ENCODE data around the gene VMP1. TPM values are rescaled to one million over a fixed set of nuclear protein-coding genes. Genes with fewer than 3 reads are reported as not detected.

VMP1 gene
- total RNA-seq, 1 donor from 2014 or later, result 62.6 TPM

DNA sequence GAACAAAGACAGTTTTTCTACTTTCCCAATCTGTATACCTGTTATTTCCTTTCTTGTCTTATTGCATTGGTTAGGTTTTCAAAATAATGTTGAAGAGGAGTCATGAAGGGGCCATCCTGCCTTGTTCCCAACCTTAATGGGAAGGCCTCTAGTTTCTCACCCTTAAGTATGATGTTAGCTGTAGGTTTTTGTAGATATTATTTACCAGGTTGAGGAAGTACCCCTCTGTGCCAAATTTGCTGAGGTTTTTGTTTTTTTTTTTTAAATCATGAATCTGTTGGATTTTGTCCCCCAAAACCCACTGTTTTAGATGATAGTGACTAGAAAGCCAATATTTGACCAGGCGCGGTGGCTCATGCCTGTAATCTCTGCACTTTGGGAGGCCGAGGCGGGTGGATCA, 36.4 kb downstream of the VMP1 start:
- H3K36me3 Mint-ChIP-seq (ENCODE audit: low read depth), result peaks cover 16% of the 10 kb centered on the region
- DNase-seq (ENCODE audit: low read depth, low spot score), result no peak
- no peak overlapping the region for H3K27ac Mint-ChIP-seq (ENCODE audit: unreplicated experiment)
- no peak overlapping the region for H3K4me3 Mint-ChIP-seq
- H3K4me1 Mint-ChIP-seq, result no peaks in the 10 kb centered on the region
- TF ChIP-seq, protein P1, sequence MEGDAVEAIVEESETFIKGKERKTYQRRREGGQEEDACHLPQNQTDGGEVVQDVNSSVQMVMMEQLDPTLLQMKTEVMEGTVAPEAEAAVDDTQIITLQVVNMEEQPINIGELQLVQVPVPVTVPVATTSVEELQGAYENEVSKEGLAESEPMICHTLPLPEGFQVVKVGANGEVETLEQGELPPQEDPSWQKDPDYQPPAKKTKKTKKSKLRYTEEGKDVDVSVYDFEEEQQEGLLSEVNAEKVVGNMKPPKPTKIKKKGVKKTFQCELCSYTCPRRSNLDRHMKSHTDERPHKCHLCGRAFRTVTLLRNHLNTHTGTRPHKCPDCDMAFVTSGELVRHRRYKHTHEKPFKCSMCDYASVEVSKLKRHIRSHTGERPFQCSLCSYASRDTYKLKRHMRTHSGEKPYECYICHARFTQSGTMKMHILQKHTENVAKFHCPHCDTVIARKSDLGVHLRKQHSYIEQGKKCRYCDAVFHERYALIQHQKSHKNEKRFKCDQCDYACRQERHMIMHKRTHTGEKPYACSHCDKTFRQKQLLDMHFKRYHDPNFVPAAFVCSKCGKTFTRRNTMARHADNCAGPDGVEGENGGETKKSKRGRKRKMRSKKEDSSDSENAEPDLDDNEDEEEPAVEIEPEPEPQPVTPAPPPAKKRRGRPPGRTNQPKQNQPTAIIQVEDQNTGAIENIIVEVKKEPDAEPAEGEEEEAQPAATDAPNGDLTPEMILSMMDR (conservative IDR thresholded peaks at IDR 0.05), result no peak
- H3K9me3 Mint-ChIP-seq, result peaks cover 6% of the 10 kb centered on the region
- no peaks in the 10 kb centered on the region for H3K27me3 Mint-ChIP-seq (ENCODE audit: low read depth)

DNA sequence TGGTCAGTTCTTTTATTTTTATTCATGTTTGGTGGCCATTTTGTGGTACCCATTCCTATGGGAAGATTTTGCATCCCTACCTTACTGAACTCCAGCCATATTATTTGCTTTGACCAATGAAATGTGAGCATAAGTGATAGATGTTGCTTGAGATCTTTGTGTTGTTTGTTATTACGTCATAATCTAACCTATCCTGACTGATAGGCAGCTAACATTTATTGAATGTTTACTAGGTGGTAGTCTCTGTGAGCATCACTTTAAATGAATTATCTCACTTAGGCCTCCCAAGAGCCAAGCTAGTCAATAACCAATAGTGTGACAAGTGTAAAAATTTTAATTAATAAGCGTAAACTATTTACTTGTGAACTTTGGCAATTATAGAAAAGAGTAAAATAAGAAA, 37.6 kb downstream of the VMP1 start:
- Mint-ChIP-seq H3K27me3 (ENCODE audit: low read depth) (no peaks in the 10 kb centered on the region), H3K9me3 (peaks cover 6% of the 10 kb centered on the region)

DNA sequence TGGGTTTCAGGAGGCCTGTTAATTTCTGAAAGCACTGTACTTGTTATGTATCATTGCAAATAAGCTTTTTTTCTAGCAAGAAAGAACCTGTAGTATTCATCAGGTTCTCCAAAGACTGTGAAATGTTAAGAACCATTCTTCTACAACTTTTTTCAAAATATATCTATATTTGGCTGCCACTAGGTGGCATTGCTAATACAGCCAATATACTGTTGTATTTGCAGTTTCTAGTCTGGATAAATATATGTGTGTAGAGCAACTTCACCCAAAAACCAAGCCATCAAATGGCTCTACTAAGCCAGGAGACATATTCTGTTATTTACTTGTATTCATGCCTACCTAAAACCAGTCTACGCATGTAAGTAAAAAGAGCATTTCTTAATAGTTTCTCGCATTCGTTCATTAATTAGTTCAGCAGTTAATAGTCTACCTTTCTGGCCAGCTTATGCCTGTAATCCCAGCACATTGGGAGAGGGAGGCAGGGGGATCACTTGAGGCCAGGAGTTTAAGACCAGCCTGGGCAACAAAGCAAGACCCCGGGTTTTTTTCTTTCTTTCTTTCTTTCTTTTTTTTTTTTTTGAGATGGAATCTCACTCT, 39.5 kb downstream of the VMP1 start:
- DNase-seq (ENCODE audit: low read depth, low spot score), result no peak
- H3K4me1 Mint-ChIP-seq, result no peaks in the 10 kb centered on the region
- TF ChIP-seq, protein P1 (conservative IDR thresholded peaks at IDR 0.05), result peak; percentile 77
- H3K27ac Mint-ChIP-seq (ENCODE audit: unreplicated experiment), result no peak overlapping the region
- peaks cover 6% of the 10 kb centered on the region for H3K9me3 Mint-ChIP-seq
- H3K27me3 Mint-ChIP-seq (ENCODE audit: low read depth), result no peaks in the 10 kb centered on the region
- peaks cover 12% of the 10 kb centered on the region for H3K36me3 Mint-ChIP-seq (ENCODE audit: low read depth)
- no peak overlapping the region for H3K4me3 Mint-ChIP-seq

More for the DNA sequence above, 37.6 kb downstream of the VMP1 start:
- TF ChIP-seq, protein P1 (conservative IDR thresholded peaks at IDR 0.05), result no peak
- DNase-seq (ENCODE audit: low read depth, low spot score), result no peak
- Mint-ChIP-seq H3K36me3 (ENCODE audit: low read depth) (peaks cover 16% of the 10 kb centered on the region), H3K4me3 (no peak overlapping the region), H3K4me1 (no peaks in the 10 kb centered on the region), H3K27ac (ENCODE audit: unreplicated experiment) (no peak overlapping the region)

DNA sequence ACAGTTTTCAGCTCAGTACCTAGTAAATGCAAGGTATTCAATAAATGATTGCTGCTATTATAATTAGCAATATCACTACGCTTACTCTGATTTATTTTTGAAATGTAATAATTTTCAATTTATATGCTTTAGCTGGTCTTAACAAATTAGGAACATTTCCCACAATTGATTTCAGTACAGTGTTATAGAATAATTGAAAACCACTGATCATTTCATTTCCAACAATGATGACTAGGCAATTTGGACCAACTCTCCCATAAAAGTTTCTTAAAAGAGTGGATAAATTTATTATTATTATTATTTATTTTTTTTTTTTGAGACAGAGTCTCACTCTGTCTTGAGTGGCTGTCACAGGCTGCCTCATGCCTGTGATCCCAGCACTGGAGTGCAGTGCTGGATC, 41.1 kb downstream of the VMP1 start:
- H3K4me3 Mint-ChIP-seq, result no peak overlapping the region

DNA sequence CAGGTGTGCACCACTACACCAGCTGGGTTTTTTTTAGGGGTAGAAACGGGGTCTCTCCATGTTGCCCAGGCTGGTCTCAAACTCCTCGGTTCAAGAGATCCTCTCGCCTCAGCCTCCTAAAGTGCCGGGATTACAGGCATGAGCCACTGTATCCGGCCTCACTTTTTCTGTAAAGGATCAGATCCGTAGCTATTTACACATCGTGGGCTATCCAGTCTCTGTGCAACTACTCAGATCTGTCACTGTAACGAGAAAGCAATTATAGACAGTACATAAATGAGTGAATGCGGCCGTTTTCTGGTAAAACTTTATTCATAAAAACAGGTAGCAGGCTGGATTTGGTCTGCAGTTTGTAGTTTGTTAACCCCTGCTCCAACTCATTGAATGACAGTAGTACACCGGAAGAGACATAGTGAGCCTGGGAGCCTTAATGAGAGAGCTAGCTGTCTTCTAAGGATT, 44.5 kb downstream of the VMP1 start:
- Mint-ChIP-seq H3K27me3 (ENCODE audit: low read depth) (no peaks in the 10 kb centered on the region), H3K36me3 (ENCODE audit: low read depth) (peaks cover 2% of the 10 kb centered on the region), H3K4me1 (peaks cover 13% of the 10 kb centered on the region), H3K4me3 (no peak overlapping the region), H3K9me3 (no peaks in the 10 kb centered on the region), H3K27ac (ENCODE audit: unreplicated experiment) (no peak overlapping the region)
- no peak for DNase-seq (ENCODE audit: low read depth, low spot score)
- TF ChIP-seq, protein P1 (conservative IDR thresholded peaks at IDR 0.05), result no peak

More for the DNA sequence above, 41.1 kb downstream of the VMP1 start:
- no peak for DNase-seq (ENCODE audit: low read depth, low spot score)
- TF ChIP-seq, protein P1 (conservative IDR thresholded peaks at IDR 0.05), result no peak
- H3K27ac Mint-ChIP-seq (ENCODE audit: unreplicated experiment), result no peak overlapping the region
- H3K36me3 Mint-ChIP-seq (ENCODE audit: low read depth), result peaks cover 3% of the 10 kb centered on the region
- H3K4me1 Mint-ChIP-seq, result peaks cover 4% of the 10 kb centered on the region
- H3K9me3 Mint-ChIP-seq, result peaks cover 3% of the 10 kb centered on the region
- no peaks in the 10 kb centered on the region for H3K27me3 Mint-ChIP-seq (ENCODE audit: low read depth)

Data from neural crest cell (in vitro differentiated cells).